MCF 10A (cell line): ENCODE measurements around the gene UNC13B. TPM values are rescaled to one million over a fixed set of nuclear protein-coding genes. Genes with fewer than 3 reads are reported as not detected.

Source experiments
- BruUV-seq: library from RNA; stranded (reverse); fragments of 400-500 nt; replicated peaks from 2 replicates; lab custom pipeline; 2021; lab: Mats Ljungman, UMichigan
- CTCF ChIA-PET: fragments of 300-600 bp; sonication (Branson Sonifier 250); formaldehyde crosslinking; extraction: SDS; loops from one replicate; lab custom pipeline; 2021; ENCODE audit warnings: antibody characterized with exemption, inconsistent platforms; lab: Yijun Ruan, JAX
- POLR2A ChIA-PET: fragments of 300-600, 350-650 bp; sonication (Branson Sonifier 250); formaldehyde crosslinking; extraction: SDS; loops from one replicate; lab custom pipeline; 2020; ENCODE audit warnings: antibody characterized with exemption, inconsistent platforms; lab: Yijun Ruan, JAX
- DNase-seq: peaks from one replicate; pipeline ENCODE4 v3.0.0-alpha.2; 2018; ENCODE audit not compliant: unreplicated experiment
- H3K27ac Mint-ChIP-seq: one replicate; pipeline ENCODE4 v1.8.0; 2022; ENCODE audit warnings: mild to moderate bottlenecking, low read depth, mixed read lengths; ENCODE audit not compliant: unreplicated experiment
- H3K27me3 Mint-ChIP-seq: one replicate; pipeline ENCODE4 v1.8.0; 2022; ENCODE audit warnings: mixed read lengths; ENCODE audit not compliant: insufficient read depth, unreplicated experiment
- H3K36me3 Mint-ChIP-seq: one replicate; pipeline ENCODE4 v1.8.0; 2022; ENCODE audit warnings: mild to moderate bottlenecking, moderate library complexity, mixed read lengths; ENCODE audit not compliant: insufficient read depth, unreplicated experiment
- H3K4me1 Mint-ChIP-seq: one replicate; pipeline ENCODE4 v1.8.0; 2022; ENCODE audit warnings: mixed read lengths; ENCODE audit not compliant: insufficient read depth, unreplicated experiment
- H3K4me3 Mint-ChIP-seq: one replicate; pipeline ENCODE4 v1.8.0; 2022; ENCODE audit warnings: mild to moderate bottlenecking, moderate library complexity, mixed read lengths; ENCODE audit not compliant: unreplicated experiment
- H3K9me3 Mint-ChIP-seq: one replicate; pipeline ENCODE4 v1.8.0; 2022; ENCODE audit warnings: mixed read lengths; ENCODE audit not compliant: unreplicated experiment
- intact Hi-C: fragments of 100-400 bp; cut with micrococcal nuclease; formaldehyde crosslinking; loops from 2 replicates; pipeline ENCODE4 v1.14.1; 2022
- total RNA-seq: library from RNA; stranded (reverse); gene quantifications from 2 replicates; pipeline ENCODE4 v1.2.3, GENCODE V29; 2022
- TF ChIP-seq, protein P1 (sequence below): fragments of 200-600 bp; IDR thresholded peaks from one replicate; pipeline ENCODE4 v1.8.0; 2022; ENCODE audit warnings: antibody characterized with exemption, mild to moderate bottlenecking; ENCODE audit not compliant: unreplicated experiment

Gene UNC13B
- total RNA-seq, 1 experiment from 2014 or later = 22.9 TPM

- Mint-ChIP-seq H3K4me1 (peaks cover 31% of the 10 kb centered on the region), H3K9me3 (no peaks in the 10 kb centered on the region), H3K27ac (no peak overlapping the region), H3K36me3 (peaks cover 5% of the 10 kb centered on the region), H3K27me3 (no peaks in the 10 kb centered on the region), H3K4me3 (peak overlapping the region; percentile 88)
- TF ChIP-seq, protein P1, sequence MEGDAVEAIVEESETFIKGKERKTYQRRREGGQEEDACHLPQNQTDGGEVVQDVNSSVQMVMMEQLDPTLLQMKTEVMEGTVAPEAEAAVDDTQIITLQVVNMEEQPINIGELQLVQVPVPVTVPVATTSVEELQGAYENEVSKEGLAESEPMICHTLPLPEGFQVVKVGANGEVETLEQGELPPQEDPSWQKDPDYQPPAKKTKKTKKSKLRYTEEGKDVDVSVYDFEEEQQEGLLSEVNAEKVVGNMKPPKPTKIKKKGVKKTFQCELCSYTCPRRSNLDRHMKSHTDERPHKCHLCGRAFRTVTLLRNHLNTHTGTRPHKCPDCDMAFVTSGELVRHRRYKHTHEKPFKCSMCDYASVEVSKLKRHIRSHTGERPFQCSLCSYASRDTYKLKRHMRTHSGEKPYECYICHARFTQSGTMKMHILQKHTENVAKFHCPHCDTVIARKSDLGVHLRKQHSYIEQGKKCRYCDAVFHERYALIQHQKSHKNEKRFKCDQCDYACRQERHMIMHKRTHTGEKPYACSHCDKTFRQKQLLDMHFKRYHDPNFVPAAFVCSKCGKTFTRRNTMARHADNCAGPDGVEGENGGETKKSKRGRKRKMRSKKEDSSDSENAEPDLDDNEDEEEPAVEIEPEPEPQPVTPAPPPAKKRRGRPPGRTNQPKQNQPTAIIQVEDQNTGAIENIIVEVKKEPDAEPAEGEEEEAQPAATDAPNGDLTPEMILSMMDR = peak; percentile 95
- no TSS peak for BruUV-seq
- DNase-seq = peak; percentile 94
- intact Hi-C loops = loop anchor here (1.0 to 10.0 kb wide), 7 partner anchors 46 to 488 kb away; partner anchors contain the start of genes TESK1 and UNC13B
- ChIA-PET CTCF (interaction anchor here (0.5 to 4.7 kb wide), 19 partner anchors 28 to 838 kb away, joined by 3 to 36 read pairs (median 4); no protein-coding TSS in a partner anchor), POLR2A (interaction anchor here (0.7 to 8.9 kb wide), 12 partner anchors 15 to 487 kb away, joined by 3 to 97 read pairs (median 5); partner anchors contain the start of genes PIGO, STOML2 and UNC13B)
Measured at GRCh38 chr9:35116898-35117551, 44.8 kb upstream of the UNC13B start.

- no peaks in the 10 kb centered on the region for H3K4me1 Mint-ChIP-seq
- intact Hi-C loops = no loop called here
- no peaks in the 10 kb centered on the region for H3K9me3 Mint-ChIP-seq
- H3K4me3 Mint-ChIP-seq = no peak overlapping the region
- TF ChIP-seq, protein P1 = no peak
- H3K36me3 Mint-ChIP-seq = no peaks in the 10 kb centered on the region
- ChIA-PET CTCF (interaction anchor here (1.3 kb wide), 1 partner anchor 124 kb away, joined by 3 read pairs; no protein-coding TSS in a partner anchor), POLR2A (interaction anchor here (0.5 to 2.5 kb wide), 2 partner anchors 17 to 27 kb away, joined by 4 to 10 read pairs; partner anchors contain the start of gene UNC13B)
- H3K27me3 Mint-ChIP-seq = no peaks in the 10 kb centered on the region
- no peak overlapping the region for H3K27ac Mint-ChIP-seq
- no peak for DNase-seq
- BruUV-seq = no TSS peak
Measured at GRCh38 chr9:35134920-35135319, 26.9 kb upstream of the UNC13B start.

- DNase-seq = no peak
- TF ChIP-seq, protein P1 = no peak
- no TSS peak for BruUV-seq
- H3K4me3 Mint-ChIP-seq = no peak overlapping the region
- ChIA-PET CTCF (interaction anchor here (0.6 to 1.3 kb wide), 3 partner anchors 29 to 123 kb away, joined by 3 to 6 read pairs (median 3); no protein-coding TSS in a partner anchor), POLR2A (interaction anchor here (2.5 kb wide), 1 partner anchor 26 kb away, joined by 10 read pairs; the partner anchor contains the start of gene UNC13B)
- H3K27ac Mint-ChIP-seq = no peak overlapping the region
- H3K36me3 Mint-ChIP-seq = no peaks in the 10 kb centered on the region
- no peaks in the 10 kb centered on the region for H3K27me3 Mint-ChIP-seq
- no peaks in the 10 kb centered on the region for H3K4me1 Mint-ChIP-seq
- peaks cover 5% of the 10 kb centered on the region for H3K9me3 Mint-ChIP-seq
- intact Hi-C loops = no loop called here
Measured at GRCh38 chr9:35135988-35136387, 25.8 kb upstream of the UNC13B start.

- Mint-ChIP-seq H3K4me1 (no peaks in the 10 kb centered on the region), H3K4me3 (no peak overlapping the region), H3K9me3 (peaks cover 7% of the 10 kb centered on the region), H3K27me3 (no peaks in the 10 kb centered on the region), H3K27ac (no peak overlapping the region), H3K36me3 (no peaks in the 10 kb centered on the region)
- intact Hi-C loops = no loop called here
- peak; percentile 35 for DNase-seq
- CTCF ChIA-PET = interaction anchor here (0.7 kb wide), 1 partner anchor 461 kb away, joined by 5 read pairs; no protein-coding TSS in a partner anchor
- POLR2A ChIA-PET = interaction anchor here (0.6 to 2.5 kb wide), 2 partner anchors 25 to 261 kb away, joined by 3 to 10 read pairs; partner anchors contain the start of gene UNC13B
- TF ChIP-seq, protein P1 = no peak
- no TSS peak for BruUV-seq
Measured at GRCh38 chr9:35136866-35137265, 24.9 kb upstream of the UNC13B start.
